ENCODE results near the gene CAMTA1.

CAMTA1 gene

DNA sequence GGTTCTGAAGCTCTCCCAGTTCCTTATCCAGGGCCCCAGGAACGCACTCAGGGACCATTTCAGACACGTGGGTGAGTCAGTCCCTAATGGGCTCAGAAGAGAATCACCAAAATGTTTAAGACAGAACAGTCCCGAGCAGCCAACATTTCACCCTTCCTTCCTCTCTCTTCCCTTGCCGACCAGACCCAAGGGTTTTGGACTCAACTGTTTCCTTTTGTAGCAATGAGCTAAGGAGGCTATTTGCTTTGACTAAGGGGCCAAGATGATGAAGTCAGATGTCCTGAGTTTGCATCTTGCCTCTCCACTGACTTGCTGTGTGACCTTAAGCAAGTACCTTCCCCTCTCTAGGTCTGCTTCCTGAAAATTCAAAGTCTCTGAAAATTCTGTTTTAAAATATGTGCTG lies 513.5 kb downstream of the CAMTA1 start:
- Histone ChIP-seq H3K36me3 (ENCODE audit: low read length) (no peaks in the 10 kb centered on the region), H3F3A (ENCODE audit: insufficient read depth) (no peaks in the 10 kb centered on the region), H4K20me1 (ENCODE audit: low read depth, low read length) (no peaks in the 10 kb centered on the region), H3K79me2 (ENCODE audit: insufficient read depth, low read length) (no peaks in the 10 kb centered on the region), H3K27me3 (ENCODE audit: low read length) (no peaks in the 10 kb centered on the region), H3K27ac (ENCODE audit: low read depth, low read length) (no peak overlapping the region), H3K9me3 (ENCODE audit: insufficient read depth, low read length) (no peaks in the 10 kb centered on the region), H2AFZ (ENCODE audit: low read depth, low read length, severe bottlenecking) (no peak overlapping the region), H3K4me2 (ENCODE audit: low read depth, low read length, poor library complexity, severe bottlenecking) (no peak overlapping the region), H3K9me2 (replicated peaks; ENCODE audit: insufficient read depth, low read length) (no peaks in the 10 kb centered on the region), H3K4me3 (ENCODE audit: insufficient read depth, low read length, poor library complexity, severe bottlenecking) (no peak overlapping the region), H3K9ac (ENCODE audit: low read length) (no peak overlapping the region)
- TF ChIP-seq CTCF (IDR thresholded peaks at IDR 0.05; ENCODE audit: insufficient read depth, low read length, poor library complexity, severe bottlenecking) (no peak), EZH2phosphoT487 (conservative IDR thresholded peaks at IDR 0.05; ENCODE audit: low read length) (no peak)

GRCh38 chr1:7299329-7299799 lies 514.1 kb downstream of the CAMTA1 start:
- H3K36me3 ChIP-seq (ENCODE audit: low read length): no peaks in the 10 kb centered on the region
- no peak overlapping the region for H3K27ac ChIP-seq (ENCODE audit: low read depth, low read length)
- H4K20me1 ChIP-seq (ENCODE audit: low read depth, low read length): no peaks in the 10 kb centered on the region
- TF ChIP-seq EZH2phosphoT487 (conservative IDR thresholded peaks at IDR 0.05; ENCODE audit: low read length): no peak
- TF ChIP-seq CTCF (IDR thresholded peaks at IDR 0.05; ENCODE audit: insufficient read depth, low read length, poor library complexity, severe bottlenecking): no peak
- H3K27me3 ChIP-seq (ENCODE audit: low read length): no peaks in the 10 kb centered on the region
- H3K9me3 ChIP-seq (ENCODE audit: insufficient read depth, low read length): no peaks in the 10 kb centered on the region
- H3K4me2 ChIP-seq (ENCODE audit: low read depth, low read length, poor library complexity, severe bottlenecking): no peak overlapping the region
- no peak overlapping the region for H3K9ac ChIP-seq (ENCODE audit: low read length)
- H3F3A ChIP-seq (ENCODE audit: insufficient read depth): no peaks in the 10 kb centered on the region
- H3K4me3 ChIP-seq (ENCODE audit: insufficient read depth, low read length, poor library complexity, severe bottlenecking): no peak overlapping the region
- no peaks in the 10 kb centered on the region for H3K9me2 ChIP-seq (replicated peaks; ENCODE audit: insufficient read depth, low read length)
- no peak overlapping the region for H2AFZ ChIP-seq (ENCODE audit: low read depth, low read length, severe bottlenecking)
- no peaks in the 10 kb centered on the region for H3K79me2 ChIP-seq (ENCODE audit: insufficient read depth, low read length)

GRCh38 chr1:7299994-7300393 lies 514.7 kb downstream of the CAMTA1 start:
- Histone ChIP-seq H3K9ac (ENCODE audit: low read length) (no peak overlapping the region), H3F3A (ENCODE audit: insufficient read depth) (no peaks in the 10 kb centered on the region), H3K79me2 (ENCODE audit: insufficient read depth, low read length) (no peaks in the 10 kb centered on the region), H3K36me3 (ENCODE audit: low read length) (no peaks in the 10 kb centered on the region), H3K27ac (ENCODE audit: low read depth, low read length) (no peak overlapping the region), H3K9me3 (ENCODE audit: insufficient read depth, low read length) (no peaks in the 10 kb centered on the region), H3K4me3 (ENCODE audit: insufficient read depth, low read length, poor library complexity, severe bottlenecking) (no peak overlapping the region), H3K9me2 (replicated peaks; ENCODE audit: insufficient read depth, low read length) (no peaks in the 10 kb centered on the region), H4K20me1 (ENCODE audit: low read depth, low read length) (no peaks in the 10 kb centered on the region), H3K4me2 (ENCODE audit: low read depth, low read length, poor library complexity, severe bottlenecking) (no peak overlapping the region), H3K27me3 (ENCODE audit: low read length) (no peaks in the 10 kb centered on the region), H2AFZ (ENCODE audit: low read depth, low read length, severe bottlenecking) (no peak overlapping the region)
- no peak for TF ChIP-seq CTCF (IDR thresholded peaks at IDR 0.05; ENCODE audit: insufficient read depth, low read length, poor library complexity, severe bottlenecking)
- TF ChIP-seq EZH2phosphoT487 (conservative IDR thresholded peaks at IDR 0.05; ENCODE audit: low read length): no peak

Data from SU-DHL-6 (cell line).